H1 (cell line): ENCODE measurements around the gene GARNL3. TPM values are rescaled to one million over a fixed set of nuclear protein-coding genes. Genes with fewer than 3 reads are reported as not detected.

Experiments
- CTCF ChIA-PET: fragments of 300-600 bp; sonication (Branson Sonifier 250); formaldehyde crosslinking; loops from one replicate; lab custom pipeline; 2021; ENCODE audit not compliant: partially characterized antibody; lab: Charles Lee
- POLR2A ChIA-PET: fragments of 300-600 bp; sonication (Branson Sonifier 250); formaldehyde crosslinking; loops from one replicate; lab custom pipeline; 2021; ENCODE audit warnings: inconsistent platforms; ENCODE audit not compliant: partially characterized antibody; lab: Charles Lee
- DNase-seq, 2 experiments: peaks; one replicate each; pipeline versions ENCODE4 v3.0.0 to v3.0.0-alpha.2; 2010 to 2022; ENCODE audit warnings: low spot score in 2 of 2, low read depth in 1 of 2, mixed read lengths in 1 of 2
- FAIRE-seq: peaks from 2 replicates; lab custom pipeline; 2011; peaks lifted over from hg19 to GRCh38; lab: Jason Lieb, UNC
- H2AFZ ChIP-seq: 2 replicates; pipeline ENCODE4 v1.8.1; 2012; ENCODE audit warnings: low read length, inconsistent platforms
- H2AK5ac ChIP-seq: 2 replicates; pipeline ENCODE4 v1.6.1; 2013; ENCODE audit warnings: low read depth, low read length
- H2BK120ac ChIP-seq: replicated peaks from 2 replicates; pipeline ENCODE3; 2013; ENCODE audit warnings: low read depth, low read length, inconsistent platforms
- H2BK12ac ChIP-seq: 2 replicates; pipeline ENCODE4 v1.6.1; 2013; ENCODE audit warnings: low read depth, low read length
- H2BK15ac ChIP-seq: 2 replicates; pipeline ENCODE4 v1.6.1; 2013; ENCODE audit warnings: low read length
- H2BK20ac ChIP-seq: 2 replicates; pipeline ENCODE4 v1.6.1; 2013; ENCODE audit warnings: low read length
- H2BK5ac ChIP-seq: 2 replicates; pipeline ENCODE4 v1.6.1; 2013; ENCODE audit warnings: low read depth, low read length
- H3K14ac ChIP-seq: 2 replicates; pipeline ENCODE4 v1.6.1; 2013; ENCODE audit warnings: inconsistent platforms; ENCODE audit not compliant: insufficient read length
- H3K18ac ChIP-seq: 2 replicates; pipeline ENCODE4 v1.6.1; 2013; ENCODE audit warnings: low read length; ENCODE audit errors: extremely low read depth
- H3K23ac ChIP-seq: 2 replicates; pipeline ENCODE4 v1.6.1; 2013; ENCODE audit warnings: inconsistent platforms; ENCODE audit not compliant: insufficient read length
- H3K23me2 ChIP-seq: 2 replicates; pipeline ENCODE4 v1.6.1; 2013; ENCODE audit warnings: low read depth, low read length
- H3K27ac ChIP-seq: 2 replicates; pipeline ENCODE4 v1.6.1; 2011; ENCODE audit warnings: low read depth, low read length, inconsistent platforms
- H3K27me3 ChIP-seq, 4 experiments: replicated peaks in 1 of 4; 1 replicate in 1 of 4; 2 replicates in 3 of 4; pipeline versions ENCODE4 v1.6.1 to v1.8.1; 2011 to 2013; ENCODE audit warnings: low read length in 3 of 4, mild to moderate bottlenecking in 3 of 4, inconsistent platforms in 2 of 4, mixed read lengths in 2 of 4, moderate library complexity in 1 of 4; ENCODE audit not compliant: control insufficient read depth in 3 of 4, insufficient read depth in 3 of 4; ENCODE audit errors: extremely low read depth in 1 of 4
- H3K36me3 ChIP-seq, 4 experiments: 2 replicates each; pipeline versions ENCODE4 v1.6.1 to v1.8.1; 2011 to 2013; ENCODE audit warnings: mild to moderate bottlenecking in 4 of 4, low read length in 3 of 4, moderate library complexity in 2 of 4, control low read depth in 1 of 4, inconsistent platforms in 1 of 4; ENCODE audit not compliant: insufficient read depth in 4 of 4, control insufficient read depth in 2 of 4
- H3K4ac ChIP-seq: replicated peaks from 2 replicates; pipeline ENCODE3; 2013; ENCODE audit warnings: low read length, low read depth, mixed read lengths, inconsistent platforms; ENCODE audit not compliant: insufficient read length
- H3K4me1 ChIP-seq, 4 experiments: replicated peaks in 1 of 4; 1 replicate in 1 of 4; 2 replicates in 3 of 4; pipeline versions ENCODE4 v1.6.1 to v1.8.1; 2011 to 2013; ENCODE audit warnings: low read length in 3 of 4, inconsistent platforms in 2 of 4, mixed read lengths in 1 of 4; ENCODE audit not compliant: insufficient read depth in 4 of 4, control insufficient read depth in 3 of 4
- H3K4me2 ChIP-seq, 2 experiments: 2 replicates each; pipeline versions ENCODE4 v1.6.1 to v1.8.1; 2011 to 2013; ENCODE audit warnings: low read depth in 2 of 2, low read length in 2 of 2, control low read depth in 1 of 2, inconsistent platforms in 1 of 2, mild to moderate bottlenecking in 1 of 2; ENCODE audit not compliant: insufficient read depth in 1 of 2
- H3K4me3 ChIP-seq, 4 experiments: fragments of 200-600, 300-600 bp in 1 of 4; sonication (generic), shearing (Covaris generic), sonication (Bioruptor Twin) in 1 of 4; 2 replicates each; pipeline versions ENCODE4 v1.5.1 to v1.8.1; 2011 to 2016; ENCODE audit warnings: low read length in 4 of 4, low read depth in 3 of 4, control low read depth in 2 of 4, inconsistent platforms in 2 of 4, mild to moderate bottlenecking in 2 of 4, mixed read lengths in 1 of 4, moderate library complexity in 1 of 4; ENCODE audit not compliant: insufficient read depth in 2 of 4; ENCODE audit errors: extremely low read depth in 1 of 4
- H3K56ac ChIP-seq: replicated peaks from 2 replicates; pipeline ENCODE3; 2013; ENCODE audit warnings: low read depth, mild to moderate bottlenecking, mixed read lengths, low read length, inconsistent platforms; ENCODE audit not compliant: insufficient read length
- H3K79me1 ChIP-seq: 2 replicates; pipeline ENCODE4 v1.6.1; 2013; ENCODE audit warnings: low read depth, low read length, control low read depth
- H3K79me2 ChIP-seq, 2 experiments: 2 replicates each; pipeline versions ENCODE4 v1.6.1 to v1.8.1; 2012 to 2013; ENCODE audit warnings: low read length in 2 of 2, mild to moderate bottlenecking in 2 of 2, inconsistent platforms in 1 of 2; ENCODE audit not compliant: insufficient read depth in 2 of 2, control insufficient read depth in 1 of 2
- H3K9ac ChIP-seq, 4 experiments: replicated peaks in 1 of 4; 1 replicate in 1 of 4; 2 replicates in 3 of 4; pipeline versions ENCODE4 v1.6.1 to v1.8.1; 2011 to 2013; ENCODE audit warnings: low read depth in 3 of 4, low read length in 3 of 4, control low read depth in 2 of 4, mild to moderate bottlenecking in 2 of 4, moderate library complexity in 2 of 4, inconsistent platforms in 1 of 4; ENCODE audit errors: extremely low read depth in 1 of 4
- H3K9me3 ChIP-seq, 2 experiments: 2 replicates each; pipeline versions ENCODE4 v1.6.1 to v1.8.1; 2012 to 2013; ENCODE audit warnings: mild to moderate bottlenecking in 2 of 2, moderate library complexity in 2 of 2, control low read depth in 1 of 2, inconsistent platforms in 1 of 2, low read depth in 1 of 2, low read length in 1 of 2, mixed read lengths in 1 of 2; ENCODE audit not compliant: insufficient read depth in 2 of 2
- H4K20me1 ChIP-seq, 2 experiments: replicated peaks in 1 of 2; 2 replicates each; pipeline versions ENCODE3 to v1.8.1; 2011 to 2013; ENCODE audit warnings: inconsistent platforms in 2 of 2, low read length in 2 of 2, mild to moderate bottlenecking in 1 of 2; ENCODE audit not compliant: insufficient read depth in 2 of 2, control insufficient read depth in 1 of 2
- H4K5ac ChIP-seq: 2 replicates; pipeline ENCODE4 v1.6.1; 2013; ENCODE audit warnings: low read length, low read depth, mixed read lengths, inconsistent platforms; ENCODE audit not compliant: insufficient read length
- H4K8ac ChIP-seq: 2 replicates; pipeline ENCODE4 v1.8.0; 2013; ENCODE audit warnings: mild to moderate bottlenecking, moderate library complexity, low read length, inconsistent platforms; ENCODE audit not compliant: insufficient read depth; ENCODE audit errors: extremely low read depth
- H4K91ac ChIP-seq: replicated peaks from 2 replicates; pipeline ENCODE3; 2013; ENCODE audit warnings: low read length, mixed read lengths, inconsistent platforms; ENCODE audit not compliant: insufficient read length
- EGR1 ChIP-seq: IDR thresholded peaks from 2 replicates; pipeline ENCODE4 v1.6.1; 2011; ENCODE audit warnings: low read depth, low read length, borderline replicate concordance
- WGBS, 2 experiments: shearing (Covaris generic) in 1 of 2; methylation state at CpG; one replicate each; pipeline versions ENCODE4 v1.1.6 to v1.1.7; 2013 to 2015; ENCODE audit warnings: low lambda C conversion rate in 2 of 2, mixed read lengths in 2 of 2, inconsistent platforms in 1 of 2, low coverage in 1 of 2, missing lambda C conversion rate in 1 of 2; ENCODE audit not compliant: insufficient replicate concordance in 2 of 2, insufficient coverage in 1 of 2, insufficient read length in 1 of 2; ENCODE audit errors: extremely low coverage in 1 of 2, missing lambda C conversion rate in 1 of 2; 5-methylcytosine and 5-hydroxymethylcytosine counted together
- polyA plus RNA-seq, 7 experiments: library from polyadenylated mRNA; depleted of rRNA in 3 of 7; stranded (reverse) in 5 of 7; unstranded in 2 of 7; fragments of >200 nt in 5 of 7; fragments of 200-250 nt in 2 of 7; gene quantifications; 1 replicate in 5 of 7; 2 replicates in 1 of 7; 4 replicates in 1 of 7; pipeline versions ENCODE4 v1.2.1 to v1.2.3, GENCODE V29; 2011 to 2013; ENCODE audit warnings: missing spikeins in 2 of 7, mixed read lengths in 2 of 7
- total RNA-seq: library from RNA; stranded (reverse); fragmentation: NEBNext Ultra II Directional; extraction: Animal tissue kit (Norgen Biotek cat#: 25700); gene quantifications from 2 replicates; pipeline ENCODE4 v1.2.1, GENCODE V29; 2021
- TF ChIP-seq, protein P1 (sequence below): IDR thresholded peaks from 2 replicates; pipeline ENCODE4 v1.6.1; 2012; ENCODE audit warnings: low read length, inconsistent platforms

The GARNL3 gene
- total and polyA plus RNA-seq, 2 of the 8 experiments (the other 6 are each of a cell fraction or from before 2014, with no cell fraction given) = 6.5 to 18.3 TPM

DNA sequence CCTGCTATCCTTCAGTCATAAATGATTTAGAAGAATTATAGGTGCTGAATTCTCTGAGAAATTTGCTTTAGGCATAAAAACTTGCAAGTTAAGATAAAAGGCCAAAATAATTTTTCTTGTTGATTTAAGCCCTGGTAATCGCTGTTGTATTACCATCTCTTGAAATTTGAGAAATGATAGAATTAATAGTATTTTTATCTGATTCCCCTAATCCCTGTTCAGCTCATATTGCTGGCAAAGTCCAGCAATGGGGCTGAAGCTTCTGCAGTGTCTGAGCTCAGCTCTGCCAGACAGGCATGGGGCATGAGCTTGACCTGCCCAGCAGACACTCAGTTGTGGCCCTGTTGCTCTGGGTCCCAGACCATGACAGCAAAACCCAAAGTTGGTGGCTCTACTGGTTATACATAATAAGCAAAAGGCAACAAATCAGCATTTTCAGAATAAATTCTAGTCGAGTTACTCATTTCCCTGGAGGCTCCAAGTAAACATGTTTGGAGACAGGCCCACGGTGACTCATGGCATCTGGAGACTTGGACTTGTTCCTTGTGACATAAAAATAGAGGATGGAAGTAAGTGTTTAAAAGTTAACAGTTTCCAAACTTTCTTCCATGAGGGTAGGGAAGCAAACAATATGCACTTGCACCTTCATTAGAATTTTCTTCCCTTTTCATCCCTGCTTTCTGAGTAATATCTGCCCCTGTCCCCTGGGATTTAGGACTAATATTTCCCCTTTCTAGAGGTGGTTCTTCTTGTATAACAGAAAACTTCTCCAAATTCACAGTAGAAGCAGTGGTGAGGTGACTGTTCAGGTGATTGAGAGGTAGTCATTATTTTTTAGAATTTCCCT lies 72.2 kb downstream of the GARNL3 start:
- TF ChIP-seq EGR1 = no peak
- TF ChIP-seq, protein P1, sequence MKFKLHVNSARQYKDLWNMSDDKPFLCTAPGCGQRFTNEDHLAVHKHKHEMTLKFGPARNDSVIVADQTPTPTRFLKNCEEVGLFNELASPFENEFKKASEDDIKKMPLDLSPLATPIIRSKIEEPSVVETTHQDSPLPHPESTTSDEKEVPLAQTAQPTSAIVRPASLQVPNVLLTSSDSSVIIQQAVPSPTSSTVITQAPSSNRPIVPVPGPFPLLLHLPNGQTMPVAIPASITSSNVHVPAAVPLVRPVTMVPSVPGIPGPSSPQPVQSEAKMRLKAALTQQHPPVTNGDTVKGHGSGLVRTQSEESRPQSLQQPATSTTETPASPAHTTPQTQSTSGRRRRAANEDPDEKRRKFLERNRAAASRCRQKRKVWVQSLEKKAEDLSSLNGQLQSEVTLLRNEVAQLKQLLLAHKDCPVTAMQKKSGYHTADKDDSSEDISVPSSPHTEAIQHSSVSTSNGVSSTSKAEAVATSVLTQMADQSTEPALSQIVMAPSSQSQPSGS = no peak
- no peaks in the 10 kb centered on the region for H3K27me3 ChIP-seq
- H3K4me1 ChIP-seq = no peaks in the 10 kb centered on the region
- no peak overlapping the region for H2AK5ac ChIP-seq
- H3K23ac ChIP-seq = no peak overlapping the region
- no peak overlapping the region for H4K8ac ChIP-seq
- H3K79me1 ChIP-seq = no peaks in the 10 kb centered on the region; the same call in 1 of the 2 replicates
- no peaks in the 10 kb centered on the region for H3K9me3 ChIP-seq
- H3K56ac ChIP-seq = no peak overlapping the region
- H2BK120ac ChIP-seq = no peak overlapping the region
- WGBS, 2 experiments = 91% methylated on average over 3 of the region's 3 CpGs; no CpG with 5 or more reads in 1 of the 2 experiments
- DNase-seq = no peak
- no peak overlapping the region for H3K27ac ChIP-seq
- H2AFZ ChIP-seq = no peak overlapping the region
- no peaks in the 10 kb centered on the region for H3K79me2 ChIP-seq
- H4K91ac ChIP-seq = no peak overlapping the region
- no peak overlapping the region for H3K14ac ChIP-seq
- no peak overlapping the region for H3K4me3 ChIP-seq
- no peak overlapping the region for H2BK15ac ChIP-seq
- H4K5ac ChIP-seq = no peak overlapping the region
- H3K23me2 ChIP-seq = no peaks in the 10 kb centered on the region
- no peak overlapping the region for H3K4me2 ChIP-seq
- no peak overlapping the region for H2BK12ac ChIP-seq
- no peak overlapping the region for H3K18ac ChIP-seq
- no peak overlapping the region for H2BK20ac ChIP-seq
- H4K20me1 ChIP-seq = peaks cover 0 to 2% of the 10 kb centered on the region in 2 experiments
- no peak overlapping the region for H2BK5ac ChIP-seq
- no peak overlapping the region for H3K9ac ChIP-seq
- peaks cover 0 to 5% (median 2%) of the 10 kb centered on the region in 4 experiments; a peak in 1 of 8 replicates for H3K36me3 ChIP-seq
- no peak for FAIRE-seq
- ChIA-PET POLR2A (interaction anchor here (0.7 kb wide), 1 partner anchor 17 kb away, joined by 3 read pairs; no protein-coding TSS in a partner anchor), CTCF (interaction anchor here (0.8 to 0.9 kb wide), 2 partner anchors 10 to 13 kb away, joined by 3 read pairs; no protein-coding TSS in a partner anchor)
- no peak overlapping the region for H3K4ac ChIP-seq
